BLaER1 treated with 17β-estradiol and CSF1 and Interleukin-3, amounts not matched to agents 10 nM and 100 nM (cell line): ENCODE data around the gene BIVM.

Experiments
- H3K27ac ChIP-seq, 11 experiments: shearing (Covaris generic); formaldehyde crosslinking; 2 replicates each; pipeline ENCODE4 v1.8.1; 2022
- H3K27me3 ChIP-seq, 11 experiments: shearing (Covaris generic); formaldehyde crosslinking; 2 replicates each; pipeline ENCODE4 v1.8.1; 2022
- H3K36me3 ChIP-seq, 11 experiments: shearing (Covaris generic); formaldehyde crosslinking; 2 replicates each; pipeline ENCODE4 v1.8.1; 2022
- H3K4me1 ChIP-seq, 10 experiments: shearing (Covaris generic); formaldehyde crosslinking; 2 replicates each; pipeline ENCODE4 v1.8.1; 2022
- H3K4me2 ChIP-seq, 11 experiments: shearing (Covaris generic); formaldehyde crosslinking; 2 replicates each; pipeline ENCODE4 v1.8.1; 2022
- H3K4me3 ChIP-seq, 10 experiments: shearing (Covaris generic); formaldehyde crosslinking; 2 replicates each; pipeline ENCODE4 v1.8.1; 2022
- H3K9ac ChIP-seq, 11 experiments: shearing (Covaris generic); formaldehyde crosslinking; 2 replicates each; pipeline ENCODE4 v1.8.1; 2022
- H3K9me3 ChIP-seq, 11 experiments: shearing (Covaris generic); formaldehyde crosslinking; replicated peaks in 1 of 11; 2 replicates each; pipeline ENCODE4 v1.8.1; 2022
- H4K20me1 ChIP-seq, 11 experiments: shearing (Covaris generic); formaldehyde crosslinking; 2 replicates each; pipeline ENCODE4 v1.8.1; 2022
- Cebpa-rat ChIP-seq, 11 experiments: shearing (Covaris generic); IDR thresholded peaks; 2 replicates each; pipeline ENCODE4 v1.8.1; 2022

The BIVM gene

GRCh38 chr13:102798581-102799425, at the start of gene BIVM, which contains the start of gene POGLUT2:
Gene BIVM (plus strand): TSS chr13:102799119. CDS start chr13:102807268, 8,149 bp downstream.
Gene POGLUT2 (minus strand): TSS chr13:102798976. CDS start chr13:102798670, 306 bp downstream.
- H3K36me3 ChIP-seq: no peaks in the 10 kb centered on the region
- no peak for TF ChIP-seq Cebpa-rat (IDR thresholded peaks at IDR 0.05)
- H3K9ac ChIP-seq: peak within 1 kb of the TSS; percentile 67 to 83 (median 78); a peak in 21 of 22 replicates
- H4K20me1 ChIP-seq: no peaks in the 10 kb centered on the region
- H3K4me2 ChIP-seq: peak within 1 kb of the TSS; percentile 76 to 87 (median 83)
- H3K27me3 ChIP-seq: peaks cover 27 to 51% (median 43%) of the 10 kb centered on the region in 11 experiments
- H3K9me3 ChIP-seq: peaks cover 24 to 29% (median 25%) of the 10 kb centered on the region in 11 experiments
- H3K4me1 ChIP-seq: peaks cover 0 to 9% (median 0%) of the 10 kb centered on the region in 10 experiments; a peak in 4 of 20 replicates
- peak within 1 kb of the TSS; percentile 60 to 74 (median 67) for H3K4me3 ChIP-seq
- peak within 1 kb of the TSS in 10 of 11 experiments; percentile 52 to 74 (median 64); a peak in 21 of 22 replicates for H3K27ac ChIP-seq

- no peak overlapping the region for H3K27ac ChIP-seq
These were observed 47.0 kb upstream of the BIVM start for GRCh38 chr13:102751886-102752285.

GRCh38 chr13:102757006-102757405, 41.9 kb upstream of the BIVM start:
- Histone ChIP-seq H3K27ac (no peak overlapping the region), H3K36me3 (no peaks in the 10 kb centered on the region), H3K4me1 (no peaks in the 10 kb centered on the region), H3K4me2 (no peak overlapping the region), H3K4me3 (no peak overlapping the region), H3K27me3 (no peaks in the 10 kb centered on the region), H3K9me3 (peaks cover 0 to 11% (median 8%) of the 10 kb centered on the region in 11 experiments; a peak in 14 of 22 replicates), H3K9ac (no peak overlapping the region), H4K20me1 (no peaks in the 10 kb centered on the region)
- TF ChIP-seq Cebpa-rat (IDR thresholded peaks at IDR 0.05): no peak

More at GRCh38 chr13:102751886-102752285, 47.0 kb upstream of the BIVM start:
- H3K36me3 ChIP-seq: peaks cover 0 to 7% (median 0%) of the 10 kb centered on the region in 11 experiments; a peak in 1 of 22 replicates
- H3K4me1 ChIP-seq: no peaks in the 10 kb centered on the region
- no peak for TF ChIP-seq Cebpa-rat (IDR thresholded peaks at IDR 0.05)
- no peak overlapping the region for H3K4me2 ChIP-seq
- no peaks in the 10 kb centered on the region for H4K20me1 ChIP-seq
- H3K9me3 ChIP-seq: peaks cover 0 to 12% (median 10%) of the 10 kb centered on the region in 11 experiments; a peak in 14 of 22 replicates
- H3K27me3 ChIP-seq: no peaks in the 10 kb centered on the region
- no peak overlapping the region for H3K9ac ChIP-seq
- no peak overlapping the region for H3K4me3 ChIP-seq

- Histone ChIP-seq H3K9ac (no peak overlapping the region), H3K4me2 (no peak overlapping the region), H3K36me3 (no peaks in the 10 kb centered on the region), H3K9me3 (no peaks in the 10 kb centered on the region), H3K4me1 (no peaks in the 10 kb centered on the region), H4K20me1 (no peaks in the 10 kb centered on the region), H3K27ac (no peak overlapping the region), H3K4me3 (no peak overlapping the region), H3K27me3 (no peaks in the 10 kb centered on the region)
- TF ChIP-seq Cebpa-rat (IDR thresholded peaks at IDR 0.05): no peak
These were observed 40.1 kb upstream of the BIVM start for GRCh38 chr13:102758842-102759241.

- H4K20me1 ChIP-seq: no peaks in the 10 kb centered on the region
- TF ChIP-seq Cebpa-rat (IDR thresholded peaks at IDR 0.05): no peak
- peaks cover 7 to 13% (median 10%) of the 10 kb centered on the region in 11 experiments; a peak in 21 of 22 replicates for H3K36me3 ChIP-seq
- H3K27ac ChIP-seq: no peak overlapping the region
- H3K4me1 ChIP-seq: no peaks in the 10 kb centered on the region
- H3K9me3 ChIP-seq: no peaks in the 10 kb centered on the region
- H3K4me2 ChIP-seq: no peak overlapping the region
- no peaks in the 10 kb centered on the region for H3K27me3 ChIP-seq
- no peak overlapping the region for H3K9ac ChIP-seq
- H3K4me3 ChIP-seq: no peak overlapping the region
These were observed 37.8 kb upstream of the BIVM start for GRCh38 chr13:102761071-102761470.

- no peaks in the 10 kb centered on the region for H3K4me1 ChIP-seq
These were observed 35.2 kb upstream of the BIVM start for GRCh38 chr13:102763741-102764140.

GRCh38 chr13:102768909-102769308, 30.0 kb upstream of the BIVM start:
- TF ChIP-seq Cebpa-rat (IDR thresholded peaks at IDR 0.05): no peak
- no peaks in the 10 kb centered on the region for H3K27me3 ChIP-seq

More at GRCh38 chr13:102763741-102764140, 35.2 kb upstream of the BIVM start:
- no peak for TF ChIP-seq Cebpa-rat (IDR thresholded peaks at IDR 0.05)
- peaks cover 22 to 37% (median 26%) of the 10 kb centered on the region in 11 experiments for H3K36me3 ChIP-seq
- H3K27ac ChIP-seq: no peak overlapping the region
- H3K4me3 ChIP-seq: no peak overlapping the region
- no peaks in the 10 kb centered on the region for H3K9me3 ChIP-seq
- H3K4me2 ChIP-seq: no peak overlapping the region
- H3K9ac ChIP-seq: no peak overlapping the region
- no peaks in the 10 kb centered on the region for H3K27me3 ChIP-seq
- no peaks in the 10 kb centered on the region for H4K20me1 ChIP-seq

GRCh38 chr13:102769679-102770078, 29.2 kb upstream of the BIVM start:
- no peaks in the 10 kb centered on the region for H3K27me3 ChIP-seq
- H3K4me1 ChIP-seq: peaks cover 19 to 30% (median 22%) of the 10 kb centered on the region in 10 experiments
- no peak overlapping the region for H3K9ac ChIP-seq
- peaks cover 22 to 37% (median 26%) of the 10 kb centered on the region in 11 experiments for H3K36me3 ChIP-seq
- peaks cover 0 to 13% (median 0%) of the 10 kb centered on the region in 11 experiments; a peak in 3 of 22 replicates for H4K20me1 ChIP-seq
- no peak overlapping the region for H3K4me2 ChIP-seq
- no peak overlapping the region for H3K27ac ChIP-seq
- peaks cover 0 to 8% (median 7%) of the 10 kb centered on the region in 11 experiments; a peak in 16 of 22 replicates for H3K9me3 ChIP-seq
- no peak for TF ChIP-seq Cebpa-rat (IDR thresholded peaks at IDR 0.05)
- no peak overlapping the region for H3K4me3 ChIP-seq

More at GRCh38 chr13:102768909-102769308, 30.0 kb upstream of the BIVM start:
- Histone ChIP-seq H3K9me3 (peaks cover 0 to 2% (median 1%) of the 10 kb centered on the region in 11 experiments; a peak in 15 of 22 replicates), H3K27ac (no peak overlapping the region), H4K20me1 (peaks cover 0 to 13% (median 0%) of the 10 kb centered on the region in 11 experiments; a peak in 3 of 22 replicates), H3K4me1 (peaks cover 19 to 28% (median 22%) of the 10 kb centered on the region in 10 experiments), H3K4me2 (no peak overlapping the region), H3K9ac (no peak overlapping the region), H3K4me3 (no peak overlapping the region), H3K36me3 (peaks cover 22 to 37% (median 26%) of the 10 kb centered on the region in 11 experiments)

- peak overlapping the region in 3 of 11 experiments; percentile 13 to 91 (median 90); a peak in 1 of 22 replicates for H3K4me2 ChIP-seq
- no peak for TF ChIP-seq Cebpa-rat (IDR thresholded peaks at IDR 0.05)
- H3K4me3 ChIP-seq: no peak overlapping the region
- H3K27ac ChIP-seq: no peak overlapping the region
- peaks cover 0 to 8% (median 7%) of the 10 kb centered on the region in 11 experiments; a peak in 16 of 22 replicates for H3K9me3 ChIP-seq
- H3K9ac ChIP-seq: no peak overlapping the region
- H3K36me3 ChIP-seq: peaks cover 18 to 30% (median 23%) of the 10 kb centered on the region in 11 experiments
- H3K27me3 ChIP-seq: no peaks in the 10 kb centered on the region
- H4K20me1 ChIP-seq: peaks cover 0 to 13% (median 0%) of the 10 kb centered on the region in 11 experiments; a peak in 3 of 22 replicates
- peaks cover 19 to 30% (median 22%) of the 10 kb centered on the region in 10 experiments for H3K4me1 ChIP-seq
These were observed 28.5 kb upstream of the BIVM start for GRCh38 chr13:102770435-102770834.
